ENCODE measurements around the gene INS. TPM values are rescaled to one million over a fixed set of nuclear protein-coding genes. Genes with fewer than 3 reads are reported as not detected.

INS gene
- total and polyA plus RNA-seq, 2 of the 13 experiments (the other 11 are each of a cell fraction or from before 2014, with no cell fraction given), result not detected

DNA sequence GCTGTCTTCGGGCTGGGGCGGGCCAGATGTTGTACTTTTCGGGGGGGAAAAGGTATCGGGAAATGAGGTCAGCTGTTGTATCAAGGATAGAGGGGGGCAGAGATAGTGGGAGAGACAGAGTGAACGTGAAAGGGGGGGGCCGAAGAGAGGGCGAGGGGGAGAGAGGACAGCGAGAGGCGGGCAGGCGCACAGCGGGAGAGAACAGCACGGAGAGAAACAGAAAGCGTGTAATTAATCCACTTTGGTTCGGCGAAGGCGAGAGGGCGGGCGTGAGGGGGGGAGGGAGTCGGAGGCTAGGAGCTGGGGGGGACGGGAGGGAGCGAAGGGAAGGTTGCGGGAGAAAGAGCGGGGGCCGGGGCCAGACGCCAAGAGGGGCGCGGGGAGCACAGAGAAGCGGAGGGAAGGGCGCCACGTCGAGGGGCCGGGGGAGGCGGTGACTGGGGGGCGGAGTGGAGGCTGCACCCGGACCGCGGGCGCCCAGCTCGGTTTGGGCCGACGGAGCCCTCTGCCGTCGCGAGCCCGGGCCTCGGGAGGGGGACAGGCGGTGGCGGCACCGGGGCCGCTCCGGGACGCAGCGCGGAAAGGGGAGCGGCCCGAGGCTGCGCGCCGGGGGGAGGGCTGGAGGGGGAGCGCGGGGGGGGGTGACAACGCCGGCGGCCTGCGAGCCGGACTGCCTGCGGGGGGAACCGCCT is 22.4 kb downstream of the INS start (continued):
- TF ChIP-seq, protein P1, sequence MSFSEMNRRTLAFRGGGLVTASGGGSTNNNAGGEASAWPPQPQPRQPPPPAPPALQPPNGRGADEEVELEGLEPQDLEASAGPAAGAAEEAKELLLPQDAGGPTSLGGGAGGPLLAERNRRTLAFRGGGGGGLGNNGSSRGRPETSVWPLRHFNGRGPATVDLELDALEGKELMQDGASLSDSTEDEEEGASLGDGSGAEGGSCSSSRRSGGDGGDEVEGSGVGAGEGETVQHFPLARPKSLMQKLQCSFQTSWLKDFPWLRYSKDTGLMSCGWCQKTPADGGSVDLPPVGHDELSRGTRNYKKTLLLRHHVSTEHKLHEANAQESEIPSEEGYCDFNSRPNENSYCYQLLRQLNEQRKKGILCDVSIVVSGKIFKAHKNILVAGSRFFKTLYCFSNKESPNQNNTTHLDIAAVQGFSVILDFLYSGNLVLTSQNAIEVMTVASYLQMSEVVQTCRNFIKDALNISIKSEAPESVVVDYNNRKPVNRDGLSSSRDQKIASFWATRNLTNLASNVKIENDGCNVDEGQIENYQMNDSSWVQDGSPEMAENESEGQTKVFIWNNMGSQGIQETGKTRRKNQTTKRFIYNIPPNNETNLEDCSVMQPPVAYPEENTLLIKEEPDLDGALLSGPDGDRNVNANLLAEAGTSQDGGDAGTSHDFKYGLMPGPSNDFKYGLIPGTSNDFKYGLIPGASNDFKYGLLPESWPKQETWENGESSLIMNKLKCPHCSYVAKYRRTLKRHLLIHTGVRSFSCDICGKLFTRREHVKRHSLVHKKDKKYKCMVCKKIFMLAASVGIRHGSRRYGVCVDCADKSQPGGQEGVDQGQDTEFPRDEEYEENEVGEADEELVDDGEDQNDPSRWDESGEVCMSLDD (CRISPR knock-in tag; IDR thresholded peaks at IDR 0.05; ENCODE audit: borderline replicate concordance), result no peak
- no peak for TF ChIP-seq GLMP (CRISPR knock-in tag; IDR thresholded peaks at IDR 0.05; ENCODE audit: borderline replicate concordance)
- TF ChIP-seq ZNF530 (CRISPR knock-in tag; IDR thresholded peaks at IDR 0.05; ENCODE audit: low read depth), result no peak
- no peak for TF ChIP-seq DMAP1 (CRISPR knock-in tag; IDR thresholded peaks at IDR 0.05)
- peak; percentile 33; the same call in 1 of the 2 replicates for TF ChIP-seq BATF2 (CRISPR knock-in tag; IDR thresholded peaks at IDR 0.05)
- peak; percentile 60 for TF ChIP-seq IKZF4 (CRISPR knock-in tag; IDR thresholded peaks at IDR 0.05; ENCODE audit: borderline replicate concordance, low read depth, not compliant biosample characterization)
- TF ChIP-seq FOXO1 (CRISPR knock-in tag; IDR thresholded peaks at IDR 0.05), result no peak
- peak; percentile 89 for TF ChIP-seq ZNF777 (CRISPR knock-in tag; IDR thresholded peaks at IDR 0.05)
- TF ChIP-seq, protein P2, sequence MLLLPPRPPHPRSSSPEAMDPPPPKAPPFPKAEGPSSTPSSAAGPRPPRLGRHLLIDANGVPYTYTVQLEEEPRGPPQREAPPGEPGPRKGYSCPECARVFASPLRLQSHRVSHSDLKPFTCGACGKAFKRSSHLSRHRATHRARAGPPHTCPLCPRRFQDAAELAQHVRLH (CRISPR knock-in tag; IDR thresholded peaks at IDR 0.05; ENCODE audit: borderline replicate concordance, low read depth), result no peak
- no peak for TF ChIP-seq MYC (CRISPR knock-in tag; IDR thresholded peaks at IDR 0.05; ENCODE audit: borderline replicate concordance)
- no peak for TF ChIP-seq ZNF597 (CRISPR knock-in tag; IDR thresholded peaks at IDR 0.05)
- no peak for TF ChIP-seq SP5 (CRISPR knock-in tag; IDR thresholded peaks at IDR 0.05; ENCODE audit: borderline replicate concordance, low read depth)
- TF ChIP-seq ZFP36 (IDR thresholded peaks at IDR 0.05; ENCODE audit: borderline replicate concordance, low read depth, low read length, partially characterized antibody), result no peak
- TF ChIP-seq ZNF784 (CRISPR knock-in tag; IDR thresholded peaks at IDR 0.05; ENCODE audit: borderline replicate concordance), result peak; percentile 41; the same call in 1 of the 2 replicates
- TF ChIP-seq ZNF101 (CRISPR knock-in tag; IDR thresholded peaks at IDR 0.05; ENCODE audit: borderline replicate concordance, low read depth), result no peak
- peak; percentile 11; the same call in 1 of the 2 replicates for TF ChIP-seq ZNF746 (CRISPR knock-in tag; IDR thresholded peaks at IDR 0.05)
- TF ChIP-seq PAX8 (CRISPR knock-in tag; IDR thresholded peaks at IDR 0.05; ENCODE audit: borderline replicate concordance), result 0 out of 2 replicates have a peak, but pooled peaks have one; percentile 79
- TF ChIP-seq RNF2 (conservative IDR thresholded peaks at IDR 0.05; ENCODE audit: low read depth), result no peak
- peak; percentile 21; the same call in 1 of the 2 replicates for TF ChIP-seq ZNF749 (CRISPR knock-in tag; IDR thresholded peaks at IDR 0.05; ENCODE audit: borderline replicate concordance)
- peak; percentile 99 for TF ChIP-seq SSRP1 (CRISPR knock-in tag; IDR thresholded peaks at IDR 0.05)
- TF ChIP-seq CREBL2 (CRISPR knock-in tag; IDR thresholded peaks at IDR 0.05; ENCODE audit: borderline replicate concordance), result no peak

Data from HepG2 (cell line).